H1 (cell line): ENCODE results near the gene DLEC1. TPM values are rescaled to one million over a fixed set of nuclear protein-coding genes. Genes with fewer than 3 reads are reported as not detected.

Experiments used
- CTCF ChIA-PET: fragments of 300-600 bp; sonication (Branson Sonifier 250); formaldehyde crosslinking; loops from one replicate; lab custom pipeline; 2021; ENCODE audit not compliant: partially characterized antibody; lab: Charles Lee
- POLR2A ChIA-PET: fragments of 300-600 bp; sonication (Branson Sonifier 250); formaldehyde crosslinking; loops from one replicate; lab custom pipeline; 2021; ENCODE audit warnings: inconsistent platforms; ENCODE audit not compliant: partially characterized antibody; lab: Charles Lee
- DNase-seq, 2 experiments: peaks; one replicate each; pipeline versions ENCODE4 v3.0.0 to v3.0.0-alpha.2; 2010 to 2022; ENCODE audit warnings: low spot score in 2 of 2, low read depth in 1 of 2, mixed read lengths in 1 of 2
- FAIRE-seq: peaks from 2 replicates; lab custom pipeline; 2011; peaks lifted over from hg19 to GRCh38; lab: Jason Lieb, UNC
- H2AFZ ChIP-seq: 2 replicates; pipeline ENCODE4 v1.8.1; 2012; ENCODE audit warnings: low read length, inconsistent platforms
- H2AK5ac ChIP-seq: 2 replicates; pipeline ENCODE4 v1.6.1; 2013; ENCODE audit warnings: low read depth, low read length
- H2BK120ac ChIP-seq: replicated peaks from 2 replicates; pipeline ENCODE3; 2013; ENCODE audit warnings: low read depth, low read length, inconsistent platforms
- H2BK12ac ChIP-seq: 2 replicates; pipeline ENCODE4 v1.6.1; 2013; ENCODE audit warnings: low read depth, low read length
- H2BK15ac ChIP-seq: 2 replicates; pipeline ENCODE4 v1.6.1; 2013; ENCODE audit warnings: low read length
- H2BK20ac ChIP-seq: 2 replicates; pipeline ENCODE4 v1.6.1; 2013; ENCODE audit warnings: low read length
- H2BK5ac ChIP-seq: 2 replicates; pipeline ENCODE4 v1.6.1; 2013; ENCODE audit warnings: low read depth, low read length
- H3K14ac ChIP-seq: 2 replicates; pipeline ENCODE4 v1.6.1; 2013; ENCODE audit warnings: inconsistent platforms; ENCODE audit not compliant: insufficient read length
- H3K18ac ChIP-seq: 2 replicates; pipeline ENCODE4 v1.6.1; 2013; ENCODE audit warnings: low read length; ENCODE audit errors: extremely low read depth
- H3K23ac ChIP-seq: 2 replicates; pipeline ENCODE4 v1.6.1; 2013; ENCODE audit warnings: inconsistent platforms; ENCODE audit not compliant: insufficient read length
- H3K23me2 ChIP-seq: 2 replicates; pipeline ENCODE4 v1.6.1; 2013; ENCODE audit warnings: low read depth, low read length
- H3K27ac ChIP-seq: 2 replicates; pipeline ENCODE4 v1.6.1; 2011; ENCODE audit warnings: low read depth, low read length, inconsistent platforms
- H3K27me3 ChIP-seq, 4 experiments: replicated peaks in 1 of 4; 1 replicate in 1 of 4; 2 replicates in 3 of 4; pipeline versions ENCODE4 v1.6.1 to v1.8.1; 2011 to 2013; ENCODE audit warnings: low read length in 3 of 4, mild to moderate bottlenecking in 3 of 4, inconsistent platforms in 2 of 4, mixed read lengths in 2 of 4, moderate library complexity in 1 of 4; ENCODE audit not compliant: control insufficient read depth in 3 of 4, insufficient read depth in 3 of 4; ENCODE audit errors: extremely low read depth in 1 of 4
- H3K36me3 ChIP-seq, 4 experiments: 2 replicates each; pipeline versions ENCODE4 v1.6.1 to v1.8.1; 2011 to 2013; ENCODE audit warnings: mild to moderate bottlenecking in 4 of 4, low read length in 3 of 4, moderate library complexity in 2 of 4, control low read depth in 1 of 4, inconsistent platforms in 1 of 4; ENCODE audit not compliant: insufficient read depth in 4 of 4, control insufficient read depth in 2 of 4
- H3K4ac ChIP-seq: replicated peaks from 2 replicates; pipeline ENCODE3; 2013; ENCODE audit warnings: low read length, low read depth, mixed read lengths, inconsistent platforms; ENCODE audit not compliant: insufficient read length
- H3K4me1 ChIP-seq, 4 experiments: replicated peaks in 1 of 4; 1 replicate in 1 of 4; 2 replicates in 3 of 4; pipeline versions ENCODE4 v1.6.1 to v1.8.1; 2011 to 2013; ENCODE audit warnings: low read length in 3 of 4, inconsistent platforms in 2 of 4, mixed read lengths in 1 of 4; ENCODE audit not compliant: insufficient read depth in 4 of 4, control insufficient read depth in 3 of 4
- H3K4me2 ChIP-seq, 2 experiments: 2 replicates each; pipeline versions ENCODE4 v1.6.1 to v1.8.1; 2011 to 2013; ENCODE audit warnings: low read depth in 2 of 2, low read length in 2 of 2, control low read depth in 1 of 2, inconsistent platforms in 1 of 2, mild to moderate bottlenecking in 1 of 2; ENCODE audit not compliant: insufficient read depth in 1 of 2
- H3K4me3 ChIP-seq, 4 experiments: fragments of 200-600, 300-600 bp in 1 of 4; sonication (generic), shearing (Covaris generic), sonication (Bioruptor Twin) in 1 of 4; 2 replicates each; pipeline versions ENCODE4 v1.5.1 to v1.8.1; 2011 to 2016; ENCODE audit warnings: low read length in 4 of 4, low read depth in 3 of 4, control low read depth in 2 of 4, inconsistent platforms in 2 of 4, mild to moderate bottlenecking in 2 of 4, mixed read lengths in 1 of 4, moderate library complexity in 1 of 4; ENCODE audit not compliant: insufficient read depth in 2 of 4; ENCODE audit errors: extremely low read depth in 1 of 4
- H3K56ac ChIP-seq: replicated peaks from 2 replicates; pipeline ENCODE3; 2013; ENCODE audit warnings: low read depth, mild to moderate bottlenecking, mixed read lengths, low read length, inconsistent platforms; ENCODE audit not compliant: insufficient read length
- H3K79me1 ChIP-seq: 2 replicates; pipeline ENCODE4 v1.6.1; 2013; ENCODE audit warnings: low read depth, low read length, control low read depth
- H3K79me2 ChIP-seq, 2 experiments: 2 replicates each; pipeline versions ENCODE4 v1.6.1 to v1.8.1; 2012 to 2013; ENCODE audit warnings: low read length in 2 of 2, mild to moderate bottlenecking in 2 of 2, inconsistent platforms in 1 of 2; ENCODE audit not compliant: insufficient read depth in 2 of 2, control insufficient read depth in 1 of 2
- H3K9ac ChIP-seq, 4 experiments: replicated peaks in 1 of 4; 1 replicate in 1 of 4; 2 replicates in 3 of 4; pipeline versions ENCODE4 v1.6.1 to v1.8.1; 2011 to 2013; ENCODE audit warnings: low read depth in 3 of 4, low read length in 3 of 4, control low read depth in 2 of 4, mild to moderate bottlenecking in 2 of 4, moderate library complexity in 2 of 4, inconsistent platforms in 1 of 4; ENCODE audit errors: extremely low read depth in 1 of 4
- H3K9me3 ChIP-seq, 2 experiments: 2 replicates each; pipeline versions ENCODE4 v1.6.1 to v1.8.1; 2012 to 2013; ENCODE audit warnings: mild to moderate bottlenecking in 2 of 2, moderate library complexity in 2 of 2, control low read depth in 1 of 2, inconsistent platforms in 1 of 2, low read depth in 1 of 2, low read length in 1 of 2, mixed read lengths in 1 of 2; ENCODE audit not compliant: insufficient read depth in 2 of 2
- H4K20me1 ChIP-seq, 2 experiments: replicated peaks in 1 of 2; 2 replicates each; pipeline versions ENCODE3 to v1.8.1; 2011 to 2013; ENCODE audit warnings: inconsistent platforms in 2 of 2, low read length in 2 of 2, mild to moderate bottlenecking in 1 of 2; ENCODE audit not compliant: insufficient read depth in 2 of 2, control insufficient read depth in 1 of 2
- H4K5ac ChIP-seq: 2 replicates; pipeline ENCODE4 v1.6.1; 2013; ENCODE audit warnings: low read length, low read depth, mixed read lengths, inconsistent platforms; ENCODE audit not compliant: insufficient read length
- H4K8ac ChIP-seq: 2 replicates; pipeline ENCODE4 v1.8.0; 2013; ENCODE audit warnings: mild to moderate bottlenecking, moderate library complexity, low read length, inconsistent platforms; ENCODE audit not compliant: insufficient read depth; ENCODE audit errors: extremely low read depth
- H4K91ac ChIP-seq: replicated peaks from 2 replicates; pipeline ENCODE3; 2013; ENCODE audit warnings: low read length, mixed read lengths, inconsistent platforms; ENCODE audit not compliant: insufficient read length
- CBX5 ChIP-seq: fragments of 300-800, 300-1000 bp; sonication (generic); IDR thresholded peaks from 2 replicates; pipeline ENCODE4 v1.7.1; 2016; ENCODE audit warnings: antibody characterized with exemption, low read length, low read depth
- CTBP2 ChIP-seq: IDR thresholded peaks from 2 replicates; pipeline ENCODE4 v1.7.0; 2011; ENCODE audit warnings: borderline replicate concordance, mild to moderate bottlenecking, moderate library complexity, mixed read lengths, low read length; ENCODE audit not compliant: insufficient read depth, insufficient read length
- HDAC6 ChIP-seq: IDR thresholded peaks from one replicate; pipeline ENCODE4 v1.7.1; 2012; ENCODE audit warnings: low read depth, mild to moderate bottlenecking, inconsistent platforms, low read length, moderate library complexity
- JUN ChIP-seq: IDR thresholded peaks from 2 replicates; pipeline ENCODE4 v1.6.1; 2011; ENCODE audit warnings: low read depth, mild to moderate bottlenecking, improper control_type of control experiment, low read length
- MAX ChIP-seq: IDR thresholded peaks from 2 replicates; pipeline ENCODE4 v1.6.1; 2012; ENCODE audit warnings: inconsistent platforms
- NRF1 ChIP-seq: IDR thresholded peaks from 2 replicates; pipeline ENCODE4 v1.6.1; 2011; ENCODE audit warnings: mild to moderate bottlenecking, low read depth, low read length, improper control_type of control experiment
- PHF8 ChIP-seq: fragments of 200-600 bp; sonication (generic); conservative IDR thresholded peaks from 2 replicates; pipeline ENCODE4 v1.7.1; 2012; ENCODE audit warnings: low read depth, mild to moderate bottlenecking, inconsistent platforms, low read length, moderate library complexity
- POLR2AphosphoS5 ChIP-seq: IDR thresholded peaks from 2 replicates; pipeline ENCODE4 v1.6.1; 2011; ENCODE audit warnings: low read depth, low read length
- SIN3A ChIP-seq, 2 experiments: IDR thresholded peaks in 1 of 2; conservative IDR thresholded peaks in 1 of 2; 2 replicates each; pipeline ENCODE4 v1.6.1; 2011 to 2012; ENCODE audit warnings: low read length in 2 of 2, improper control_type of control experiment in 1 of 2, low read depth in 1 of 2, mild to moderate bottlenecking in 1 of 2
- SUZ12 ChIP-seq: fragments of 200-600 bp; sonication (generic); IDR thresholded peaks from 2 replicates; pipeline ENCODE4 v1.6.1; 2012; ENCODE audit warnings: mild to moderate bottlenecking, inconsistent platforms, low read length, moderate library complexity, mixed read lengths
- TAF1 ChIP-seq: IDR thresholded peaks from 2 replicates; pipeline ENCODE4 v1.6.1; 2011; ENCODE audit warnings: mild to moderate bottlenecking, low read depth, low read length
- TBP ChIP-seq: IDR thresholded peaks from 2 replicates; pipeline ENCODE4 v1.6.1; 2011; ENCODE audit warnings: low read depth, low read length, improper control_type of control experiment
- TCF12 ChIP-seq: IDR thresholded peaks from 2 replicates; pipeline ENCODE4 v1.6.1; 2011; ENCODE audit warnings: low read depth, mild to moderate bottlenecking, low read length
- TEAD4 ChIP-seq: IDR thresholded peaks from 2 replicates; pipeline ENCODE4 v1.6.1; 2012; ENCODE audit warnings: low read depth, low read length, inconsistent platforms, mixed read lengths
- ZNF274 ChIP-seq: IDR thresholded peaks from 2 replicates; pipeline ENCODE4 v1.7.0; 2012; ENCODE audit warnings: low read length, borderline replicate concordance; ENCODE audit errors: extremely low read depth
- WGBS, 2 experiments: shearing (Covaris generic) in 1 of 2; methylation state at CpG; one replicate each; pipeline versions ENCODE4 v1.1.6 to v1.1.7; 2013 to 2015; ENCODE audit warnings: low lambda C conversion rate in 2 of 2, mixed read lengths in 2 of 2, inconsistent platforms in 1 of 2, low coverage in 1 of 2, missing lambda C conversion rate in 1 of 2; ENCODE audit not compliant: insufficient replicate concordance in 2 of 2, insufficient coverage in 1 of 2, insufficient read length in 1 of 2; ENCODE audit errors: extremely low coverage in 1 of 2, missing lambda C conversion rate in 1 of 2; 5-methylcytosine and 5-hydroxymethylcytosine counted together
- polyA plus RNA-seq, 7 experiments: library from polyadenylated mRNA; depleted of rRNA in 3 of 7; stranded (reverse) in 5 of 7; unstranded in 2 of 7; fragments of >200 nt in 5 of 7; fragments of 200-250 nt in 2 of 7; gene quantifications; 1 replicate in 5 of 7; 2 replicates in 1 of 7; 4 replicates in 1 of 7; pipeline versions ENCODE4 v1.2.1 to v1.2.3, GENCODE V29; 2011 to 2013; ENCODE audit warnings: missing spikeins in 2 of 7, mixed read lengths in 2 of 7
- total RNA-seq: library from RNA; stranded (reverse); fragmentation: NEBNext Ultra II Directional; extraction: Animal tissue kit (Norgen Biotek cat#: 25700); gene quantifications from 2 replicates; pipeline ENCODE4 v1.2.1, GENCODE V29; 2021

DLEC1 gene
- total and polyA plus RNA-seq, 2 of the 8 experiments (the other 6 are each of a cell fraction or from before 2014, with no cell fraction given) = 0.26 to 0.76 TPM

DNA sequence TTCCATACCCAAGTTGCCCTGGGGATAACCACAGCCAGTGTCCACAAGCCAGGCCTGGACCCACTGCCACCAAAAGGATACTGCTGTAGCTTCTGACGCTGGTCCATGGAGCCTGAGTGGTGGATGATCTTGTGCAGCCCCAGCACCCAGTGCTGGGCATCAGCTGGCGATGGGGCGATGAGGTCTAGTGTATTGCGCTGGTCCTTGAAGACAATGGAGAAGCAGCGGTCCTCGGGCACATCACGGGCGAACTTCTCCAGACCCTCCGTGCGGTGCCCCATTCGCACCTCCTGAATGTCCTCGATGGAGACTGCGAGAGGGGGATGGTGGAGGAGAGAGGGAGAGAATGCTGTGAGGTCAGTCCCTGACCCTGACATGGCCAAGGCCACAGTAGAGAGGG, 22.6 kb upstream of the DLEC1 start:
- 91% methylated on average over 13 of the region's 13 CpGs; no CpG with 5 or more reads in 1 of the 2 experiments for WGBS, 2 experiments
- POLR2A ChIA-PET = interaction anchor here (0.9 kb wide), 1 partner anchor 10 kb away, joined by 4 read pairs; no protein-coding TSS in a partner anchor
- TF ChIP-seq SIN3A (conservative IDR thresholded peaks at IDR 0.05 in 1 of 2, IDR thresholded peaks at IDR 0.05 in 1 of 2; ENCODE audit: low read depth in 1 of 2, low read length in 2 of 2) = no peak
- TF ChIP-seq TBP = no peak
- no peak for TF ChIP-seq TEAD4
- TF ChIP-seq CTBP2 = no peak
- TF ChIP-seq HDAC6 = no peak
- TF ChIP-seq SUZ12 = no peak
- TF ChIP-seq TAF1 = no peak
- no peak for TF ChIP-seq POLR2AphosphoS5
- no peak for TF ChIP-seq TCF12
- no peak for TF ChIP-seq NRF1
- no peak for TF ChIP-seq MAX
- TF ChIP-seq PHF8 = no peak
- TF ChIP-seq JUN = no peak
- no peak for TF ChIP-seq ZNF274
- no peak for TF ChIP-seq CBX5

More for the DNA sequence above, 22.6 kb upstream of the DLEC1 start:
- no peak overlapping the region for H3K27ac ChIP-seq
- H4K20me1 ChIP-seq = peaks cover 0 to 2% of the 10 kb centered on the region in 2 experiments
- CTCF ChIA-PET = interaction anchor here (0.5 to 9.6 kb wide), 4 partner anchors 9 to 710 kb away, joined by 3 to 74 read pairs (median 6); no protein-coding TSS in a partner anchor
- no peaks in the 10 kb centered on the region for H3K27me3 ChIP-seq
- no peaks in the 10 kb centered on the region for H3K4me1 ChIP-seq
- H3K79me1 ChIP-seq = no peaks in the 10 kb centered on the region; the same call in 1 of the 2 replicates
- H3K9me3 ChIP-seq = no peaks in the 10 kb centered on the region
- no peak overlapping the region for H2AFZ ChIP-seq
- H3K4me2 ChIP-seq = no peak overlapping the region
- no peaks in the 10 kb centered on the region for H3K79me2 ChIP-seq
- no peaks in the 10 kb centered on the region for H3K23me2 ChIP-seq
- H3K23ac ChIP-seq = no peak overlapping the region
- no peak overlapping the region for H3K4ac ChIP-seq
- no peak overlapping the region for H2BK5ac ChIP-seq
- no peak overlapping the region for H2BK20ac ChIP-seq
- H4K8ac ChIP-seq = no peak overlapping the region
- H3K18ac ChIP-seq = no peak overlapping the region
- H3K36me3 ChIP-seq = peaks cover 0 to 7% (median 2%) of the 10 kb centered on the region in 4 experiments; a peak in 2 of 8 replicates
- no peak overlapping the region for H2BK15ac ChIP-seq
- H2AK5ac ChIP-seq = no peak overlapping the region
- no peak overlapping the region for H3K14ac ChIP-seq
- H3K9ac ChIP-seq = no peak overlapping the region
- no peak for DNase-seq
- H4K91ac ChIP-seq = no peak overlapping the region
- H4K5ac ChIP-seq = no peak overlapping the region
- no peak overlapping the region for H3K56ac ChIP-seq
- FAIRE-seq = no peak
- no peak overlapping the region for H2BK12ac ChIP-seq
- H2BK120ac ChIP-seq = no peak overlapping the region
- H3K4me3 ChIP-seq = no peak overlapping the region
